ENCODE data around the gene SCAPER. TPM values are rescaled to one million over a fixed set of nuclear protein-coding genes. Genes with fewer than 3 reads are reported as not detected.

SCAPER gene
- total RNA-seq, 6 donors from 2014 or later = 14.4 to 67.1 (median 27.6) TPM

DNA sequence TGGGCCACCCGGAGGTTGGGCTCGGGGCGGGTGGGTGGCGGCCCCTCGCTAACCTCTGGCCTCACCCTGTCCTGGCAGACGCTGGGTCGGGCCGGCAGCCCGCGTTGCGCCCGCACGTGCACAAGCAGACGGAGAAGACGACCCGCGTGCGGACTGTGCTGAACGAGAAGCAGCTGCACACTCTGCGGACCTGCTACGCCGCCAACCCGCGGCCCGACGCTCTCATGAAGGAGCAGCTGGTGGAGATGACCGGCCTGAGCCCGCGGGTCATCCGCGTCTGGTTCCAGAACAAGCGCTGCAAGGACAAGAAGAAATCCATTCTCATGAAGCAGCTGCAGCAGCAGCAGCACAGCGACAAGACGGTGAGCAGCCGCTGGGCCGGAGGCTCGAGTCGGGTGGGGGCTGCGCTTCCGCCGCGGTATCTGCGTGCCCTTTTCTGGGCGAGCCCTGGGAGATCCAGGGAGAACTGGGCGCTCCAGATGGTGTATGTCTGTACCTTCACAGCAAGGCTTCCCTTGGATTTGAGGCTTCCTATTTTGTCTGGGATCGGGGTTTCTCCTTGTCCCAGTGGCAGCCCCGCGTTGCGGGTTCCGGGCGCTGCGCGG, 564.8 kb downstream of the SCAPER start:
- TF ChIP-seq POLR2A (IDR thresholded peaks at IDR 0.05) (no peak), POLR2AphosphoS5 (IDR thresholded peaks at IDR 0.05) (no peak), EP300 (IDR thresholded peaks at IDR 0.05) (no peak)
- TF ChIP-seq, protein P1, sequence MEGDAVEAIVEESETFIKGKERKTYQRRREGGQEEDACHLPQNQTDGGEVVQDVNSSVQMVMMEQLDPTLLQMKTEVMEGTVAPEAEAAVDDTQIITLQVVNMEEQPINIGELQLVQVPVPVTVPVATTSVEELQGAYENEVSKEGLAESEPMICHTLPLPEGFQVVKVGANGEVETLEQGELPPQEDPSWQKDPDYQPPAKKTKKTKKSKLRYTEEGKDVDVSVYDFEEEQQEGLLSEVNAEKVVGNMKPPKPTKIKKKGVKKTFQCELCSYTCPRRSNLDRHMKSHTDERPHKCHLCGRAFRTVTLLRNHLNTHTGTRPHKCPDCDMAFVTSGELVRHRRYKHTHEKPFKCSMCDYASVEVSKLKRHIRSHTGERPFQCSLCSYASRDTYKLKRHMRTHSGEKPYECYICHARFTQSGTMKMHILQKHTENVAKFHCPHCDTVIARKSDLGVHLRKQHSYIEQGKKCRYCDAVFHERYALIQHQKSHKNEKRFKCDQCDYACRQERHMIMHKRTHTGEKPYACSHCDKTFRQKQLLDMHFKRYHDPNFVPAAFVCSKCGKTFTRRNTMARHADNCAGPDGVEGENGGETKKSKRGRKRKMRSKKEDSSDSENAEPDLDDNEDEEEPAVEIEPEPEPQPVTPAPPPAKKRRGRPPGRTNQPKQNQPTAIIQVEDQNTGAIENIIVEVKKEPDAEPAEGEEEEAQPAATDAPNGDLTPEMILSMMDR (IDR thresholded peaks at IDR 0.05) = no peak
- Histone ChIP-seq H3K9me3 (peaks cover 0 to 7% (median 0%) of the 10 kb centered on the region in 4 donors), H3K4me1 (peaks cover 63 to 82% (median 66%) of the 10 kb centered on the region in 4 donors), H3K27ac (no peak overlapping the region), H3K4me3 (peak overlapping the region in 3 of 4 donors; percentile 26 to 49 (median 47)), H3K36me3 (no peaks in the 10 kb centered on the region), H3K27me3 (peaks cover 5 to 98% (median 74%) of the 10 kb centered on the region in 4 donors)
- peak in 1 of 2 donors; percentile 88 for DNase-seq
- 0 to 6% methylated on average over 14 to 47 of the region's 53 CpGs for WGBS, 2 donors
- peak in 1 of 2 donors; percentile 26 for ATAC-seq (ENCODE audit: low FRiP score in 2 of 2)

DNA sequence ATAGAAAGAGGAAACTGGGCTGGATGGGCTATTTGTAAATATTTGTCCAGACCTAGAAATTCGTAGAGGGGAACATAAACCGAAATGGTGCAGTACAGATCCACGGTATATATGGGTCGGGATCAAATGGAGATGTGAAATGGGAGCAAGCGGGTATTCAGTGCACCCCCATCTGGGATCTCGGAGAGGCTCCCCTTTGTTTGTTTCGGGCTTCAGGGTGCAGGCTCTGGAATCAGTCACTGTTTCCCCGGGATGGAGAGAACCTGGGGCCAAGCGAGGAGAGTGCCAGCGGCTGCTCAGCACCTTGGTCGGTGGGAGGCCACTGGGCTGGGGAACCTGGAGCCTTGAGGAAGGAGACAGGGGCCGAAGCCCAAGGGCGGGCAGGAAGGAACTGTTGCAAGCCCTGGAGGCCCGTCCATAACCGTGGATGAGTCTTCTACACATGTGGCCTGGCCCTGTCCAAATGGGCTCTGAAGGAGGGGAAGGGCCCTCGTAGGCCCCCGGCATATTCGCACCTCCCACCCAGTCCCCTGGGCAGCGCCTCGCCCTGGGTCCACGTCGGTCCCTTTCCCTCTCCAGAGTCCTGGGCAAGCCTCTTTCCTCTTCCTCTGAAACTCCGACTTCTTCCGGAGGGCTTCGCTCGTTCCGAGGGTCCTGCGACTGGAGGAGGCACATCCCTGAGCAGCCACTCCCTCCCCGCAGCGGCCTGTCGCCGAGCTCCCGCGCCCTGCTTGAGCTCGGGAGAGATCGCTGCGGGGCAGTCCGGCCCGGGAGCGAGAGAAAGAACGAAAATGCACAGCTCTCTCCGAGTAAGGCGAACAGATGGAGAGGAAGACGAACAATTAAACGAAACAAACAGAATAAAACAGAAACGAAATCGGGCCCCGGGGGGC, 565.6 kb downstream of the SCAPER start:
- WGBS, 2 donors = 8 to 11% methylated on average over 47 to 48 of the region's 48 CpGs
- H3K4me1 ChIP-seq = peaks cover 66 to 86% (median 66%) of the 10 kb centered on the region in 4 donors
- no peak overlapping the region for H3K27ac ChIP-seq
- DNase-seq (no peak), ATAC-seq (ENCODE audit: low FRiP score in 2 of 2) (peak in 1 of 2 donors; percentile 11)
- H3K27me3 ChIP-seq = peaks cover 5 to 96% (median 72%) of the 10 kb centered on the region in 4 donors
- peaks cover 0 to 7% (median 0%) of the 10 kb centered on the region in 4 donors for H3K9me3 ChIP-seq
- H3K36me3 ChIP-seq = no peaks in the 10 kb centered on the region
- peak in 1 of 2 donors; percentile 28 for TF ChIP-seq POLR2AphosphoS5 (IDR thresholded peaks at IDR 0.05)
- TF ChIP-seq EP300 (IDR thresholded peaks at IDR 0.05) = no peak
- TF ChIP-seq POLR2A (IDR thresholded peaks at IDR 0.05) = no peak
- peak overlapping the region in 3 of 4 donors; percentile 26 to 49 (median 47) for H3K4me3 ChIP-seq

DNA sequence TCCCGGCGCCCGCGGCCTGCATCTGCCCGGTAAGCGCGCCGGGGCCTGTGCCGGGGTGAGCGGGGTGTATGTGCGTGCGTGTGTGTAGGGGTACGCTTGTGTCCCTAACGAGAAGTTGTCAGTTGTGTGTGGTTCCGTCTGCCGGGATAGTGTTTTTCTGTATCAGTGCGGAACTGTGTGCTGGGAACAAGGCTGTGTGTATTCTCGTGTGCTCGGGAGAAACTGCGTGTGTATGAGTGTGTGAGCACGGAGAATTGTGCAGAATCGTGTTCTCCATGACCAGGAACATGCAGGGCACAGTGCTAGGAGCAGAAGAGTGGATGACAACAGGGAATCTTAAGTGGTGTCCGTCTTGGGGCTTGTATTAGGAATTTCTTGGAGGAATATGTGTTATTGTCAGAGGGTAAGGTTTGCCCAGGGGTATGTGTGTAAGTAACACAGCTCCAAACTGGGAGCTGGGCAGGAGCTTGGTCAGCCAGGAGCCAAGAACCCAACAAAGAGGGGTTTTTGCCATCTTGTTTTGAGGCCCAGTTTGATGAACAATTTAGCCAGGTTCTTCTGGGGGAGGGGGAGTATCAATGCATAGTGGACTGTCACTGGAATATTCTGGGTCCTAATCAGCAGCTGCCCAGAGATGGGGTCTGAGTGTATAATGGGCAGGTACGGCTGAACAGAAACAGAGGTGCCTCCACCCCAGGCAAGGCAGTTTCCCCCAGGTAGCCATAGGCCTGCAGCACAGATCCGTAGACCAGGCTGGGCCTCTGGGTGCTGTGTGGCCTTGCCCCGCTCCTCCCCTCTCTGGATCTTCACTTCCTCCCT, 566.4 kb downstream of the SCAPER start:
- whole genome bisulfite sequencing, 2 donors = 22 to 28% methylated on average over 17 to 22 of the region's 26 CpGs
- DNase-seq = no peak
- Histone ChIP-seq H3K4me1 (peaks cover 66 to 86% (median 66%) of the 10 kb centered on the region in 4 donors), H3K4me3 (peak overlapping the region in 3 of 4 donors; percentile 8 to 42 (median 15)), H3K9me3 (peaks cover 0 to 7% (median 0%) of the 10 kb centered on the region in 4 donors), H3K27me3 (peaks cover 5 to 95% (median 68%) of the 10 kb centered on the region in 4 donors), H3K36me3 (no peaks in the 10 kb centered on the region), H3K27ac (no peak overlapping the region)
- peak in 1 of 2 donors; percentile 36 for ATAC-seq (ENCODE audit: low FRiP score in 2 of 2)
- TF ChIP-seq POLR2A (IDR thresholded peaks at IDR 0.05) (no peak), POLR2AphosphoS5 (IDR thresholded peaks at IDR 0.05) (no peak), EP300 (IDR thresholded peaks at IDR 0.05) (no peak)
- TF ChIP-seq, protein P1 (IDR thresholded peaks at IDR 0.05) = no peak

DNA sequence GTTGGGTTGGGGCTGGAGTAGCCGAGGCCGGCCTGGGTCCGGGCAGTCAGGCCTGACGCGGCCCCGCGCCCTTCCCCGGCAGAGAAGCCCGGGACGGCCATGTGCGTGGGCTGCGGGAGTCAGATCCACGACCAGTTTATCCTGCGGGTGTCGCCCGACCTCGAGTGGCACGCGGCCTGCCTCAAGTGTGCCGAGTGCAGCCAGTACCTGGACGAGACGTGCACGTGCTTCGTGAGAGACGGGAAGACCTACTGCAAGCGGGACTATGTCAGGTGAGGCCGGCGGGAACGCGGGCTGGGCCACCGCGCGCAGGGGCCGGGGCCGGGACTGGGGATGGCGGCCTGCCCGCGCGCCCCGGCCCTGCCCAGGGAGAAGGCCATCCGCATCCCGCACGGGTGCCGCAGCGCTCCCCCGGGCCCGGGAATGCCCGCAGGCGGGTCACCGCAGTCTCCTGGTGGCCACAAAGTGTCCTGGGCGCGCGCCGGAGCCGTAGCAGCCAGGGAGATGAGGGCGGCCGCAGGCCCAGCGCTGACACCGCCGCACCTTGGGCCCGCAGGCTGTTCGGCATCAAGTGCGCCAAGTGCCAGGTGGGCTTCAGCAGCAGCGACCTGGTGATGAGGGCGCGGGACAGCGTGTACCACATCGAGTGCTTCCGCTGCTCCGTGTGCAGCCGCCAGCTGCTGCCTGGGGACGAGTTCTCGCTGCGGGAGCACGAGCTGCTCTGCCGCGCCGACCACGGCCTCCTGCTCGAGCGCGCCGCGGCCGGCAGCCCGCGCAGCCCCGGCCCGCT, 567.2 kb downstream of the SCAPER start:
- 8 to 9% methylated on average over 26 to 74 of the region's 89 CpGs for WGBS, 2 donors
- no peak for TF ChIP-seq EP300 (IDR thresholded peaks at IDR 0.05)
- TF ChIP-seq, protein P1 (IDR thresholded peaks at IDR 0.05) = peak in 1 of 6 experiments; percentile 14
- ATAC-seq (ENCODE audit: low FRiP score in 2 of 2) (no peak), DNase-seq (peak in 1 of 2 donors; percentile 86)
- Histone ChIP-seq H3K27ac (no peak overlapping the region), H3K9me3 (peaks cover 0 to 7% (median 0%) of the 10 kb centered on the region in 4 donors), H3K27me3 (peaks cover 5 to 87% (median 63%) of the 10 kb centered on the region in 4 donors), H3K4me1 (peaks cover 59 to 80% (median 63%) of the 10 kb centered on the region in 4 donors), H3K36me3 (no peaks in the 10 kb centered on the region), H3K4me3 (peak overlapping the region in 3 of 4 donors; percentile 8 to 42 (median 15))

All from upper lobe of left lung (tissue), 6 donors.